ENCODE measurements around the gene S100A4.

S100A4 gene

GRCh38 chr1:153495536-153495935, 50.1 kb downstream of the S100A4 start:
- Histone ChIP-seq H3K36me3 (ENCODE audit: insufficient read depth, low read length) (no peaks in the 10 kb centered on the region), H3K4me3 (ENCODE audit: low read length) (no peak overlapping the region), H3K27me3 (ENCODE audit: insufficient read depth, low read length) (no peaks in the 10 kb centered on the region), H3K9me3 (ENCODE audit: insufficient read depth, low read depth, low read length) (no peaks in the 10 kb centered on the region), H3K4me1 (ENCODE audit: insufficient read depth, low read length) (peaks cover 5% of the 10 kb centered on the region), H3K9ac (ENCODE audit: low read depth, low read length) (no peak overlapping the region), H3K27ac (ENCODE audit: low read depth, low read length) (no peak overlapping the region)
- 85% methylated on average over 6 of the region's 6 CpGs for WGBS

- no peak overlapping the region for H3K9ac ChIP-seq (ENCODE audit: low read depth, low read length)
- no peaks in the 10 kb centered on the region for H3K27me3 ChIP-seq (ENCODE audit: insufficient read depth, low read length)
- peaks cover 5% of the 10 kb centered on the region for H3K4me1 ChIP-seq (ENCODE audit: insufficient read depth, low read length)
- 41% methylated on average over 6 of the region's 6 CpGs for WGBS
- H3K27ac ChIP-seq (ENCODE audit: low read depth, low read length) = no peak overlapping the region
- no peaks in the 10 kb centered on the region for H3K9me3 ChIP-seq (ENCODE audit: insufficient read depth, low read depth, low read length)
- H3K4me3 ChIP-seq (ENCODE audit: low read length) = no peak overlapping the region
- no peaks in the 10 kb centered on the region for H3K36me3 ChIP-seq (ENCODE audit: insufficient read depth, low read length)
Measured at GRCh38 chr1:153494976-153495535, 50.5 kb downstream of the S100A4 start.
